Right ventricle myocardium inferior (tissue), 1 donor: ENCODE data around the gene ARRDC3. TPM values are rescaled to one million over a fixed set of nuclear protein-coding genes. Genes with fewer than 3 reads are reported as not detected.
"Not testable (repeated sequence)": the region's sequence is repeated elsewhere in the genome, so short reads cannot be mapped to it uniquely, and the experiment has no call there.

ENCODE experiments used
- ATAC-seq: fragments of 200-7000 bp; cut with Tn5 transposase; one replicate; pipeline ENCODE4 v1.9.1; 2020; ENCODE audit warnings: mild to moderate bottlenecking, moderate library complexity
- DNase-seq: peaks from one replicate; pipeline ENCODE4 v3.0.0; 2021; ENCODE audit errors: missing footprints
- intact Hi-C: fragments of 100-400 bp; cut with DNase I; formaldehyde crosslinking; loops from one replicate; pipeline ENCODE4 v1.11.0; 2022
- total RNA-seq: library from RNA; stranded (reverse); fragmentation: NEBNext Ultra II Directional; extraction: Animal tissue kit (Norgen Biotek cat#: 25700); gene quantifications from one replicate; pipeline ENCODE4 v1.2.1, GENCODE V29; 2021
- donor health status: DM: no; HTN: yes; CAD: no; lungs with severe emphysema.

The ARRDC3 gene
- total RNA-seq, 1 donor from 2014 or later: 19.9 TPM

DNA sequence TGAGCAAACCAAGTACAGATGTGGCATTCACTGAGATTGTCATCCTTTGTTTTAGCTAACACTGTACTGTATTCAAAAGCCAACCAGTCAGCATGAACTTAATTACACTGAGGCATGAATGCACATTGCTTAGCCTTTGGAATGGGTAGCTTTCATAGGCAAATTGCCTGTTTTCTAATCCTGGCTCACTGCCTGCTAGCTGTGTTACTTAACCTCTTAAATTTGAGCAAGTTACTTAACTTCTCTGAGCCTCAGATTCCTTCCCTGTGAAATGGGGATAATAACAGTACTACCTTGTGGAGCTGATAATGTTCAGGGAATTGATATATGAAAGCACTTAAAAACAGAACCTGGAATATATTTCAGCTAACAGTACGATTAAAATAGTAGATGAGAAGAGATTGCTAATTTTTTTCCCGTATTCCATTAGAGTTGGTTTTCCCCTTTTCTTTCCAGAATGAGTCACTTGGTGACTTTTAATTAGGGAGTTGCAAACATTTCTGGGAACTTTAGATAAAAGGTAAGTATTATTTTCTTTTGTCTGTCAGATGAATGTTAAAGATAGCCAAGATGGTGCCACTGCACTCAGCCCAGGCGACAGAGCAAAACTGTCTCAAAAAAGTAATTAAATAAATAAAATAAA, 43.9 kb downstream of the ARRDC3 start:
- ATAC-seq: no peak
- intact Hi-C loops: no loop called here
- DNase-seq: no peak

DNA sequence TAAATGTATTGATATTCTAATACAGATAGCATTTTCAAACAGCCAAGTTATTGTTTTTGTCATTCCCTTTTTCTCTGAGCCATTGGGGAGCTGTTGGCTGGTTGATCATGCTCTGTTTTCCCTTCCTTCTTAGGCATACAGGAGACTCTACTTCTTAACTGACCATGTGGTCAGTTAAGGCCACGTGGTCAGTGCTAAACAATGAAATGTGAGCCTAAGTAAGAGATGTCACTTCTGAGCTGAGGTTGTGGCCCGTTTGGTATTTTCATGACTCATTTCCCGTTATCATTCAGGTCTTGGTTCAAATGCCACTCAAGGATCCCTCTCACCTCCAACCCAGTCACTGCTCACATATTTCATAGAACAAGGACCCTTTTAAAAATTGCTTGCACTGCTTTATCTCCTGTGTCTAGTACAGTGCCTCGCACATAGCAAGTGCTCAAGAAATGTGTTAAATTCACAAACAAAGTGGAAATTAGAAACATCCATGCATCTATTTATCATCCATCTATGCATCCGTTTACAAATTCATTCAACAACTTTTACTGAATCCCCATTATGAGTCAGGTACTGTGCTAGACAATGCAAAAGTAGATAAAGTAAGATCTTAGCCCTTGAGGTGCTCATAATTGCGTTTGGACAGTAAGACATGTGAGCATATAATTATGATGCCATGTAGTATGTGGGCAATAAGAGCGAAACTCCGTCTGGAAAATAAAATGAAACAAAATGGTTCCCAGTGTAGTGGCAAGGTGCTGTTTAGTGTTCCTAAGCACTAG, 50.7 kb downstream of the ARRDC3 start:
- DNase-seq: no peak
- intact Hi-C loops: no loop called here
- no peak for ATAC-seq

DNA sequence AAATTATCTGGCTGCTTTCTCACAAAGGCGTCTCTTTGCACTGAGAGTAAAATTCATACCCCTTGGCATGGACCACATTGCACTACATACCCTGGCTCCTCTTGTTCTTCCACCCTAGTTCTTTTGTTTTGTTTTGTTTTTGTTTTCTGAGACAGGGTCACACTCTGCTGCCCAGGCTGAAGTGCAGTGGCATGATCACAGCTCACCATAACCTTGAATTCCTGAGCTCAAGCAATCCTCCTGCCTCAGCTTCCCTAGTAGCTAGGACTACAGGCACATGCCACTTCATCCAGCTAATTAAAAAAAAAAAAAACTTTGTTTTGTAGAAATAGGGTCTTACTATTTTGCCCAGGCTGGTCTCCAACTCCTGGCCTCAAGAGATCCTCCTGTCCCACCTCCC, 51.4 kb downstream of the ARRDC3 start:
- DNase-seq (no peak), ATAC-seq (no peak)
- intact Hi-C loops: no loop called here

DNA sequence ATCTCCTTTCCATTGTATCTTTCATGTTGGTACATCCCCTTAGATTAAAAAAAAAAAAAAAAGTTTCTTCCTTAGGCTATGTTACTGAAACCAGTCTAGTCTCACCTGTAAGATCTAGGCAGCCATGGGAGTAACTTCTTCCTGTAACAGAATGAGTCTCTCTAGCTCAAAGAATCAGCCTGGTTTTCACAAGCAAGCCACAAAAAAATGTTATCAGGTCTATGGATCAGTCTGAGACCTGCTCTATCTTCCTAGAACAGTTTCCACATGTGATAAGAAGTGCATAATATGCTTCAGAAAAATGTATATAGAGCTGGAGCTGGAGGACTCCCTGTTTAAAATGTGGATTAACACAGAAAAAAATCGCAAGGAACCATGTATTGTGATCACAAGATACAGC, 53.8 kb downstream of the ARRDC3 start:
- no peak for DNase-seq
- intact Hi-C loops: no loop called here
- ATAC-seq: no peak

DNA sequence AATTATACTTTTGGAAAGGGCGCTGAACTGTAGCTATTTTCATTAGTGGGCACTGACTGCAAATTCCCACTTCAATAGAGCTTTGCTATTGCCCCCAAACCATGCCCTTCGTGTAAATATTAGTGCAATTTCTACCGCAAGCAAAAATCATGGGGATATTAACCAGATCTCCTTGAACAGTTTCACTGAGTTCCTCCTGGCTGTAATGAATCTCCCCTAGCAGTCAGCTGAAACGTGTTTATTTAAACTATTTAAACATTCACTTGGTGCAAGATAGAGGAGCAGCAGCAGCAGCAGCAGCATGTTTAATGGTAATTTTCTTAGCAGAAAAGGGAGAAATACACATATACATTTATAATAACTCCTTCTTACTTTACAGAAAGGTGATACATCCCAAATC, 54.4 kb downstream of the ARRDC3 start:
- DNase-seq: no peak
- ATAC-seq: no peak
- intact Hi-C loops: no loop called here

DNA sequence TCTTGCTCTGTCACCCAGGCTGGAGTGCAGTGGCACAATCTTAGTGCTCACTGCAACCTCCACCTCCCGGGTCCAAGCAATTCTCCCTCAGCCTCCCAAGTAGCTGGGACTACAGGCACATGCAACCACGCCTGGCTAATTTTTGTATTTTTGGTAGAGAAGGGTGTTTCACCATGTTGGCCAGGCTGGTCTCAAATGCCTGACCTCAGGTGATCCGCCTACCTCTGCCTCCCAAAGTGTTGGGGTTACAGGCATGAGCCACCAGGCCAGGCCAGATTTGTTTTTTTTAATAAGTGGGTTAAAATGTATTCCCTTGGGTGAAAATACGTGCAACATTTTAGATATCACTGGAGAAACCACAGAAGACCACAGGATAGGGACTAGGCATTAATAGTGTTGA, 60.1 kb downstream of the ARRDC3 start:
- intact Hi-C loops, ATAC-seq, DNase-seq: not testable (repeated sequence)

DNA sequence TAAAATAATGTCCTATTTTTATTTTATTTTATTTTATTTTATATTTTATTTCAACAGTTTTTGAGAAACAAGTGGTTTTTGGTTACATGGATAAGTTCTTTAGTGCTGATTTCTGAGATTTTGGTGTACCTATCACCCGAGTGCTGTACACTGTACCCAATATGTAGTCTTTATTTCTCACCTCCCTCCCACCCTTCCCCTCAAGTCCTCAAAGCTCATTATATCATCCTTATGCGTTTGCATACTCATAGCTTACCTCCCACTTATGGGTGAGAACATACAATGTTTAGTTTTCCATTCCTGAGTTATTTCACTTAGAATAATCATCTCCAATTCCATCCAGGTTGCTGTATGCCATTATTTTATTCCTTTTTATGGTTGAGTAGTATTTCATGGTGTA, 63.5 kb downstream of the ARRDC3 start:
- no peak for DNase-seq
- intact Hi-C loops: no loop called here
- no peak for ATAC-seq

DNA sequence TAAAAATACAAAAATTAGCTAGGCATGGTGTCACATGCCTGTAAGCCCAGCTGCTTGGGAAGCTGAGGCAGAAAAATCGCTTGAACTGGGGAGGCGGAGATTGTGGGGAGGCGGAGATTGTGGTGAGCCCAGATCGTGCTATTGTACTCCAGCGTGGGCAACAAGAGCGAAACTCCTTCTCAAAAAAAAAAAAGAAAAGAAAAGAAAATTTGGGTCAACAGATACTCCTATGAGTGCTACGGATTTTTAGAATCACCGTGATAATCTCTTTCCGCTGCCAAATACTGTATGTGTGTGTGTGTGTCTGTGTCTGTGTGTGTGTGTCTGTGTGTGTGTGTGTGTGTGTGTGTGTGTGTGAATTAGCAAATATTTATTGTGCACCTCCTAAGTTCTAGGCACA, 64.4 kb downstream of the ARRDC3 start:
- ATAC-seq: no peak
- no peak for DNase-seq
- intact Hi-C loops: no loop called here
